ENCODE data around the gene RPS21. TPM values are rescaled to one million over a fixed set of nuclear protein-coding genes. Genes with fewer than 3 reads are reported as not detected.

Gene RPS21
- total RNA-seq, 1 donor from 2014 or later = 830 TPM

GRCh38 chr20:62418709-62419487 is 32.0 kb downstream of the RPS21 start:
- no peaks in the 10 kb centered on the region for H3K36me3 Mint-ChIP-seq (ENCODE audit: low read depth)
- no peak for TF ChIP-seq CTCF (IDR thresholded peaks at IDR 0.05)
- peaks cover 4% of the 10 kb centered on the region for H3K27me3 Mint-ChIP-seq (ENCODE audit: low read depth)
- no peaks in the 10 kb centered on the region for H3K4me1 Mint-ChIP-seq (ENCODE audit: low read depth)
- H3K27ac Mint-ChIP-seq (ENCODE audit: unreplicated experiment) = no peak overlapping the region
- no peaks in the 10 kb centered on the region for H3K9me3 Mint-ChIP-seq (ENCODE audit: low read depth)
- no peak overlapping the region for H3K4me3 Mint-ChIP-seq (ENCODE audit: unreplicated experiment)
- DNase-seq (ENCODE audit: low spot score) = no peak

GRCh38 chr20:62419759-62420158 is 32.9 kb downstream of the RPS21 start:
- TF ChIP-seq CTCF (IDR thresholded peaks at IDR 0.05) = no peak
- no peaks in the 10 kb centered on the region for H3K4me1 Mint-ChIP-seq (ENCODE audit: low read depth)

GRCh38 chr20:62420846-62421715 is 34.2 kb downstream of the RPS21 start:
- Mint-ChIP-seq H3K36me3 (ENCODE audit: low read depth) (no peaks in the 10 kb centered on the region), H3K27ac (ENCODE audit: unreplicated experiment) (no peak overlapping the region)

More at GRCh38 chr20:62419759-62420158, 32.9 kb downstream of the RPS21 start:
- Mint-ChIP-seq H3K36me3 (ENCODE audit: low read depth) (no peaks in the 10 kb centered on the region), H3K27me3 (ENCODE audit: low read depth) (peaks cover 4% of the 10 kb centered on the region), H3K27ac (ENCODE audit: unreplicated experiment) (no peak overlapping the region), H3K4me3 (ENCODE audit: unreplicated experiment) (no peak overlapping the region), H3K9me3 (ENCODE audit: low read depth) (no peaks in the 10 kb centered on the region)
- no peak for DNase-seq (ENCODE audit: low spot score)

GRCh38 chr20:62421716-62421990 is 34.8 kb downstream of the RPS21 start:
- H3K9me3 Mint-ChIP-seq (ENCODE audit: low read depth) = no peaks in the 10 kb centered on the region

More at GRCh38 chr20:62420846-62421715, 34.2 kb downstream of the RPS21 start:
- Mint-ChIP-seq H3K27me3 (ENCODE audit: low read depth) (peaks cover 4% of the 10 kb centered on the region), H3K9me3 (ENCODE audit: low read depth) (no peaks in the 10 kb centered on the region), H3K4me3 (ENCODE audit: unreplicated experiment) (no peak overlapping the region), H3K4me1 (ENCODE audit: low read depth) (no peaks in the 10 kb centered on the region)
- DNase-seq (ENCODE audit: low spot score) = no peak
- no peak for TF ChIP-seq CTCF (IDR thresholded peaks at IDR 0.05)

More at GRCh38 chr20:62421716-62421990, 34.8 kb downstream of the RPS21 start:
- Mint-ChIP-seq H3K36me3 (ENCODE audit: low read depth) (no peaks in the 10 kb centered on the region), H3K4me1 (ENCODE audit: low read depth) (no peaks in the 10 kb centered on the region), H3K27ac (ENCODE audit: unreplicated experiment) (no peak overlapping the region), H3K27me3 (ENCODE audit: low read depth) (peaks cover 4% of the 10 kb centered on the region), H3K4me3 (ENCODE audit: unreplicated experiment) (no peak overlapping the region)
- no peak for TF ChIP-seq CTCF (IDR thresholded peaks at IDR 0.05)
- no peak for DNase-seq (ENCODE audit: low spot score)
